Nasal cavity respiratory epithelium epithelial cell of viscerocranial mucosa (primary cell): ENCODE results near the gene AMDHD1. TPM values are rescaled to one million over a fixed set of nuclear protein-coding genes. Genes with fewer than 3 reads are reported as not detected.

Source experiments
- total RNA-seq: library from RNA; depleted of rRNA; stranded (reverse); fragments of >200 nt; gene quantifications from 2 replicates; pipeline ENCODE4 v1.2.3, GENCODE V29; 2014

The AMDHD1 gene, protein sequence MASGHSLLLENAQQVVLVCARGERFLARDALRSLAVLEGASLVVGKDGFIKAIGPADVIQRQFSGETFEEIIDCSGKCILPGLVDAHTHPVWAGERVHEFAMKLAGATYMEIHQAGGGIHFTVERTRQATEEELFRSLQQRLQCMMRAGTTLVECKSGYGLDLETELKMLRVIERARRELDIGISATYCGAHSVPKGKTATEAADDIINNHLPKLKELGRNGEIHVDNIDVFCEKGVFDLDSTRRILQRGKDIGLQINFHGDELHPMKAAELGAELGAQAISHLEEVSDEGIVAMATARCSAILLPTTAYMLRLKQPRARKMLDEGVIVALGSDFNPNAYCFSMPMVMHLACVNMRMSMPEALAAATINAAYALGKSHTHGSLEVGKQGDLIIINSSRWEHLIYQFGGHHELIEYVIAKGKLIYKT
- under 0.01 TPM in 1 of 2 replicates, not detected in the other for total RNA-seq

DNA sequence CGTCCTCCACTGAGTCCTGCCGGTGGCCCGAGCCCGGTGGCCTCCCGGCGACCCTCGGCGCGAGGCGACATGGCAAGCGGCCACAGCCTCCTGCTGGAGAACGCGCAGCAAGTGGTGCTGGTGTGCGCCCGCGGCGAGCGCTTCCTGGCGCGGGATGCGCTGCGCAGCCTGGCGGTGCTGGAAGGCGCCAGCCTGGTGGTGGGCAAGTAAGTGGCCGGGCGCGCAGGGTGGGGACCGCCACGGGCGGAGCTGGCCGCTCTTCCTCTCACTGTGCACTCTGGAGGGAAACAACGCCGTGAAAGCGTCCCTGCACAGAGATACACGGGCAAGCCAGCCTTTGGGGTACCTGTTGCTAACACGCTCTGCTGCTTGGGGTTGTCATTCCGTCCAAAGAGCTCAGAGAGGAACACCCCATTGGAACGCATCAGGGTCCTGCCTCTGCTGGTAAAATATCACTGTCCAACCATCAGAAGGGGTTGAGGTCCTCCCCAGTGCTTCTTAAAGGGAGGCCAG, at the start of gene AMDHD1:
Gene AMDHD1, plus strand, starts transcription at position 2 of the 513 bp plus-strand sequence. Its CDS starts 68 bp downstream, at position 70.

DNA sequence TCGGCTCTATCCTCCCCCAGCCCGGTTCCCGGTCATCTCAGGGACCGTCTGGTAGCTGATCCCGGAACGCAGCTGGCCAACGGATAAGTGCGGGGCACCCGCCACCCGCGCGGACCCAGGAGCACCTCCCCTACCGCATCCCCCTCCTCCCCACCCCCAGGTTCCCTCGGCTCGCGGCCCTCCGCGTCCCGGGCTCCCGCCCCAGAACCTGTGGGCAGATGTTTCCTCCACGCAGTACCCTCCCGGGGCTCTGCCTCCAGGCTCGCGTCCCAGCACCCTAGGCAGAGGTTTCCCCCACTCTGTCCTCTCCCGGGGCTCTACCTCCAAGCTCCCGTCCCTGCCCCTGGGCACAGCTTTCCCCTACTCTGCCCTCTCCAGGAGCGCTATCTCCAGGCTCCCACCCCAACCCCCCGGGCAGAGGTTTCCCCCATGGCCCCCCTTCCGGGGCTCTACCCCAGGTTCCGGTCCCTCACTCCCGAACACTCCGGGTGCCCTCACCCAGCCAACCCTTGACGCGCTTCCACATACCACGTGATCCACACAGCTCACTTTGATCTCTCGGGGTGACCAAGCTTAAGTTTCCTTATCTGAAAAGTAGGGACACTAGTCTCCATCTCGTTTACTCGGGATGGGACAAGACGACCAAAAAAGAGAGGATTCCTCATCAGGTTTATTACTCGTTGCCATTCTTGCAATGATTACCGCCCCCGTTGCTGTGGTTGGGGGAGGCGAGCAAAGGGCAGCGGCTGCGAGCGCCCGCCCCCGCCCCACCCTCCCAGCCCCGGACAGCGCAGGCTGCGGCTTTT, 404 bp upstream of the AMDHD1 start, which contains the start of gene CCDC38:
Gene CCDC38, minus strand, starts transcription at position 91 of the 806 bp plus-strand sequence. CDS start 6,105 bp downstream, outside the sequence.

DNA sequence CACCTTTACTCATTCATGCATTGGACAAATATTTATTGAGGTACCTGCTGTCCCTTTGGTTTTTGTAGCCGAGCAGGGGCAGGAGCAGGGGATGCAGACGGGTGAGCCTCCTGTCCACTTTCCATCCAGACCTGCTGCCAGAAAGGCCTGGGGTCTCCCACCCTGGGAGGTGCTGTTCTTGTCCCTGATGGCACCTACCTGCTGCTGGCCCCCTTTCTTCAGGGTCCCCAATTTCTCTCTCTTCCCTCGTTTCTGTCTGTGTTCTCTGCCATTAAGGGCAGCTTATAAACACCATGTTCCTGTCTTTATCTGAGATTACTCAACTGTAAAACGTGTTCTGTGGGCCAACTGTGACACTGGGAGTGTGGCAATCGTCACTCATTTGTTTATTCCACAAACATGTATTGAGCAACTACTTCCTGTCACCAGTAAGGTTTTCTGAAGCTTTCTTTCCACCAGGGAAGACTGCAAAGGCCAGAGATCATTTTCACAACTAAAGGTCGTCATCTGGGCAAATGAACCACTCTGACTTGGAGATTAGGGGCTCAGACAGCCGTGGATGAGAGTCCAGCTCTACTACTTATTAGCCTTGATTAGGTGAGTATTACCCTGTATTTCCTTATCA, 53.0 kb downstream of the AMDHD1 start, which contains the start of gene HAL:
Gene HAL, minus strand, starts transcription at position 311 of the 625 bp plus-strand sequence. CDS start 434 bp downstream, outside the sequence.

Other genes with a start within 250 kb of the AMDHD1 start
- gene NTN4, start 152.6 kb upstream of the AMDHD1 start, total RNA-seq = 73.8 and 160 TPM in 2 replicates
- gene SNRPF, start 84.4 kb upstream of the AMDHD1 start, total RNA-seq = 12.9 and 13.7 TPM in 2 replicates
- under 0.01 TPM in 1 of 2 replicates, not detected in the other for gene CCDC38, start 717 bp upstream of the AMDHD1 start, total RNA-seq
- 0.68 and 0.78 TPM in 2 replicates for gene HAL, start 53.0 kb downstream of the AMDHD1 start, total RNA-seq
- gene LTA4H, start 92.3 kb downstream of the AMDHD1 start, total RNA-seq = 69.4 and 89.6 TPM in 2 replicates